Activated effector memory CD4-positive, alpha-beta T cell treated with anti-CD3 and anti-CD28 coated beads, Interleukin-2, amount 50 U/mL, for 16 hours (primary cell): ENCODE results near the gene RIT2.

ENCODE experiments used
- DNase-seq: peaks from one replicate; pipeline ENCODE4 v3.0.0-alpha.2; 2020

Gene RIT2

GRCh38 chr18:42922363-42922762, 193.1 kb downstream of the RIT2 start:
- no peak for DNase-seq

GRCh38 chr18:42921226-42921737, 194.2 kb downstream of the RIT2 start:
- no peak for DNase-seq

- DNase-seq = no peak
Observed at GRCh38 chr18:42920621-42921020, 194.9 kb downstream of the RIT2 start.

- no peak for DNase-seq
Observed at GRCh38 chr18:42915299-42915698, 200.2 kb downstream of the RIT2 start.

- DNase-seq = no peak
Observed at GRCh38 chr18:42914476-42914875, 201.0 kb downstream of the RIT2 start.

GRCh38 chr18:42909095-42909494, 206.4 kb downstream of the RIT2 start:
- no peak for DNase-seq

- DNase-seq = no peak
Observed at GRCh38 chr18:42906761-42907160, 208.7 kb downstream of the RIT2 start.

GRCh38 chr18:42901161-42901560, 214.3 kb downstream of the RIT2 start:
- no peak for DNase-seq

- DNase-seq = no peak
Observed at GRCh38 chr18:42893977-42894376, 221.5 kb downstream of the RIT2 start.

GRCh38 chr18:42892181-42892580, 223.3 kb downstream of the RIT2 start:
- no peak for DNase-seq

GRCh38 chr18:42891705-42892104, 223.8 kb downstream of the RIT2 start:
- no peak for DNase-seq

- DNase-seq = no peak
Observed at GRCh38 chr18:42883169-42883568, 232.3 kb downstream of the RIT2 start.

GRCh38 chr18:42882122-42882521, 233.4 kb downstream of the RIT2 start:
- DNase-seq = no peak

GRCh38 chr18:42872838-42873237, 242.6 kb downstream of the RIT2 start:
- DNase-seq = no peak

GRCh38 chr18:42864876-42865275, 250.6 kb downstream of the RIT2 start:
- no peak for DNase-seq

GRCh38 chr18:42861271-42861670, 254.2 kb downstream of the RIT2 start:
- DNase-seq = no peak

GRCh38 chr18:42860548-42860947, 254.9 kb downstream of the RIT2 start:
- DNase-seq = no peak

- DNase-seq = no peak
Observed at GRCh38 chr18:42860011-42860410, 255.5 kb downstream of the RIT2 start.

GRCh38 chr18:42854558-42854957, 260.9 kb downstream of the RIT2 start:
- no peak for DNase-seq

- DNase-seq = no peak
Observed at GRCh38 chr18:42850174-42851083, 265.1 kb downstream of the RIT2 start.

GRCh38 chr18:42839408-42839807, 276.1 kb downstream of the RIT2 start:
- no peak for DNase-seq

GRCh38 chr18:42838546-42839145, 276.8 kb downstream of the RIT2 start:
- DNase-seq = no peak

GRCh38 chr18:42830936-42831335, 284.5 kb downstream of the RIT2 start:
- no peak for DNase-seq

GRCh38 chr18:42828881-42829280, 286.6 kb downstream of the RIT2 start:
- no peak for DNase-seq
